ENCODE measurements around the gene SEC23A.

The SEC23A gene

DNA sequence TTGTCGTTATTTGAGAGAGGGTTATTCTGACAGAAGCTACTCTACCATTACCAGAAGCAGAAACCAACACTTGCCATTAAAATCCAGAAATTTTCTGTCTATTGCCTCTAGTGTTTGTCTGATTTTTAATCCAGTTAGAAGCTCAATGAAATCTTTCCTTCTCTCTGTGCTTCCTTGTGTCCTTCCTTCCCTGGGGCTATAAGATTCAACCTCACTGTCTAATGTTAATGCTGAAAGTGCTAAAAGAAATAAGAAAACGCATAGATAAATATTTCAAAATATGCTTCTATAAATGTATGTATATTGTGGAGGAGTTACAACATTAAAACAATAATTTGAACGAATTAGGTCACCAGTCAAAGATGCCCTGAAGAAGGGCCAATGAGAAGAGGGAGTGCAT is 120.8 kb downstream of the SEC23A start:
- DNase-seq, result no peak

All from NCI-H2107 (cell line).